Globus pallidus (tissue), 1 donor: ENCODE data around the gene PDGFRB.

Source experiments
- DNase-seq: peaks from one replicate; pipeline ENCODE4 v3.0.0-alpha.2; 2015; ENCODE audit warnings: low spot score

PDGFRB gene

GRCh38 chr5:150163035-150163434, 7.4 kb upstream of the PDGFRB start:
- no peak for DNase-seq

DNA sequence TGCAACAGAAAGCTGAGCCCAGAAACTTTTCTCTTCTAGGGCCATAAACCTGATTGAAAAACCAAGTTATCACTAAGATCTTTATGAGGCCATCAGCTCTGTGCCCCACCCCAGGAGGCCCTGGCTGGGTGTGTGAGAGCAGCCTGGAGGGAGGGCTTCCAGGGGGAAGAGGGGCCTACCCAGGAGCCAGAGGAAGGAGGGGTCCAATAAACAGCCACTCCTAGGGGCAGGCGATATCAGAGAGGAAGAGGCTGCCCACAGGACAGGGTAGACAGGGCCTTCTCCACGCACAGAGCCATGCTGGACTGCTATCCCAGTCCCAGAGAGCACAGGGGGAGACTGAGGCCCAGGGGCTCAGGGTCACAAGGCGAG, 6.5 kb upstream of the PDGFRB start:
- no peak for DNase-seq

DNA sequence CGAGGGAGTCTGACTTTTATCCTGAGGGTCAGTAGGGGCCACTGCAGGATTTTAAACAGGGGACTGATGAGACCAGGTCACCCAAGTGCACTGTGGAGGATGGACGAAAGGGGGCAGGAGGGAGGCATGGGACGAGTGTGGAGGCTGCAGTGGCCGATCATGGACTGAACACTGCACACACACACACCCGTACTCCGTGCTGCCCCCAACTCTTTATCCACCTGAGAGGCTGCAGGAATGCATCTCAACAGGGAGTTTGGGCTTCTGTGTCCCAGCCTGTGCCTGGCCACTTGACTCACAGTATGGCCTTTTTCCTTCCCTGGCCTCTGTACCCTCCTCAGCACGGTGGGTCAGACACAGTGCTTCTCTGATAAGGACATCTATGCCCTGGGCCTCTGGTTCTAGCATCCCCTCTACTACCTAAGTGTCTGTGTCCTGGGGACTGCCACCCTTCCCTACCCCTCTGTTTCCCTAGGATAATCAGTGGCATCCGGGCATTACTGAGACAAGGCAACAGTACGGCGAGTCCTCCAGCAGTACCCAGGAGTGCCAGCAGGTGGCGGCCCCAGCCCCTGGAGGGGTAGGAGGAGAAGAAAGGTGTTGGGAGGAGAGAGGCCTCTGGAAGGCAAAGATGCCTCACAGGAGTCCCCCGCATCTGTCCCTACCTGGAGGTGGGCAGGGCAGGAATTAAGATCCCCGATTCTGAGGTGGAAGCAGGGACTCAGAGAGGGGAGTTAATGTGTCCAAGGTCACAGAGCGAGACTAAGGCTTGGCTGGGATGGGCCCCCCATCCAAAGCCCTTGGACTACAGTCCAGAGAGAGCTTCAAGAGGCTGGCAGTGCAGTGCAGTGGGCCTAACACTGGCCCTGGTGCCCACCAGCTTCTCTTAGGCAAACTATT, 5.8 kb upstream of the PDGFRB start:
- DNase-seq: no peak

DNA sequence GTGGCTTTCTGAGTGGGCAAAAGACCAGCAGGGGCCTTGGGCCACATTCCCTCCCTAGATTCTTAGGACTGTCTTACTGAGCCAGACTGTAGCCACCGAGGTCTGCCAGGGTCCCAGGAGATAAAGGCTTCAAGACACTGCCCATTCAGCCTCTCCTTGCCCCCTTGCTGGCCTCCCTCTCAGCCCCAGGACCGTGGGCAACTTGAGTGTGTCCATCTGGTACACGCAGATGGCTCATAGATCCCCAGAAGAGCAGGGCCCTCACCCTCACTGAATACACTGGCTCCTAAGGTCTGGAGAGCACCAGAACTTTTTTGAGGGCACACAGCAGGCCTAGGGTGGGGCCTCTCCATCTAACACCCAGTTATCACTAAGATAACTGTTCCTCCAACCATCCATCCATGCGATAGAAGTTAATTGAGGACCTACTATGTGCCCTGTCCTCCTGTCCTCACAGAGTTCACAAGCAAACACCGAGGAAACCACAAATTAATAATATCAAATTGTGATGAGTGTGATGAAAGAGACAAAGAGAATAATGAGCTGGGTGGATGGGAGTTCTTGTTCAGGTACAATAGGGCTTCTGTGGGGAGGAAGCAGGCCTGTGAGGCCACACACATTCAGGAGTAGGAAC, 4.9 kb upstream of the PDGFRB start:
- DNase-seq: no peak

GRCh38 chr5:150159741-150160179, 4.1 kb upstream of the PDGFRB start:
- DNase-seq: no peak

GRCh38 chr5:150159031-150159430, 3.4 kb upstream of the PDGFRB start:
- no peak for DNase-seq

DNA sequence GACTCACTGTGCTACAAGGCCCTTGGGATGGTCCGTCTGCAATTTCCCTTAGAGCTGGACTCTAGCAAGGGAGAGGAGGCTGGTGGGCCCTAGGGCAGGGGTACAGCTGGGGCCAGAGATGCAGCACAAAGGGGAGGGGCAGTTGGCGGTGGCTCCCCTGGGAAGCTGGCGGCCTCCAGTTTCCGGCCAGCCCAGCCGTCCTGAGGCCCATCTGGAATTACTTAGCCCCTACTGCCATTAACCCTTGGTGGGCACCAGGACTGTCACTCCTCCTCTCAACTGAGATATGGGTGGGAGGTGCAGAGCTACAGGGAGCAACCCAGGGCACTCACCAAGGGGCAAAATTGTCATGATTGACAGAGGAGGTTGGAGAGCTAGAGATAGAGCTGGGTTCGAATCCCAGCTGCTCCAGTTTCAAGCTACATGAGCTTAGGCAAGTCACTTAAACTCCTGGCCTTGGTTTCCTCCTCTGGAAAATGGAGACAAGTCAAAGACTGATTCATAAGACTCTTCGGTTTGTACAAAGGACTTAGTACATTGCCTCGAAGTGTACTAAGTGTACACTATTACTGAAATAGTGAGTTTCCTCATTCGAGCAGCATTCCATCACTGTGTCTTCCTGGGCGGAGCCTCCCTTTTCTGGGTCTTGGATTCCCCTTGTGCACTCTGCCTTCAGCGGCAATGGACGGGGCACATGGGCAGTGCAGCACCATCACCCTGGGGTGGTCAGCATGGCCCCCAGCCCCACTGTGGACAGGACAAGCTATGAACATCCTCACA, 2.7 kb upstream of the PDGFRB start:
- DNase-seq: no peak

GRCh38 chr5:150157168-150157567, 1.5 kb upstream of the PDGFRB start:
- no peak for DNase-seq

- no peak for DNase-seq
These were observed 895 bp upstream of the PDGFRB start for GRCh38 chr5:150156540-150156939.

DNA sequence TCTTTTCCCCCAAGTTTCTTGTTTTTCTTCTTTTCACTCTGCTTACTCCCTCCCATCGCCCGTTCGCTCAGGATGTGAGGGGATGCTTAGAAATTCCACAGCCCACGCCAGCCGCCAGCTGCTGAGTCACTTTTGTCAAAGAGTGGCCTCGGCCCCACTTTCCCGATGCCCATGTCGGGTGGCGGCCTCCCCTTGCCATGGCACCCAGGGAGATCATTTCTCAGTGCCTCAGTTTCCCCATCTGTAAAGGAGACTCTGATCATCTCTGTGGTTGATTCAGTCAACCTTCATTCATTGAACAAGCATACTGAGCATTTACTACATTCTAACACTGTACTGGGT, 353 bp upstream of the PDGFRB start:
- no peak for DNase-seq

GRCh38 chr5:150154618-150155128, 972 bp downstream of the PDGFRB start:
- no peak for DNase-seq

DNA sequence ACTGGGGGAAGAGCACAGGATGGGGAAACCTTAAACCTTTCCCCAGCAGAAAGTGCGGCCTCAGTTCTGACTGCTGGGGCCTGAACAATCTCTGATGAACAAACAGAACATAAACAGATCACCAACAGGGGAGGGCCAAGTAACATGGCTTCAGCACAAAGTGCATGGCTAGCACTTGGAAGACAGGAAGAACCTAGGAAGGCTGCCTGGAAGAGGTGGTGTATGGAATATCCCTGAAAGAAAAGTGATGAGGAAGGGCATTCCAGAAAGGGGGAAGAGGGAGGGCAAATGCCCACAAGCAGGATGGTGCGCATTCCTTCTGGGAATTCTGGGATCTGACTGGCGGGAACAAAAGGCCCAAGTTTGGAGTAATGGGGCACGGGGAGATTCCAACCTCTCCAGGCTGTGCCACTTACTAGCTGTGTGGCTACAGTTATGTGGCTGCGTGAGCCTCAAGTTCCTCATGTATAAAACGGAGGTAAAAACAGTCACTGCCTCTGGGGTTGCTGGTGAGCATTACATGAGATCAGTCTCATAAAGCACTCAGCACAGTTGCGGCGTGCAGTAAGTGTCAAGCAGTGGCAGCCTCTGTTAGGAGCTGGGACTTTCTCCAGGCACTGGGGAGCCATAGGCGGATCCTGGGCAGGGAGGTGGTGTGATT, 1.6 kb downstream of the PDGFRB start:
- DNase-seq: no peak

DNA sequence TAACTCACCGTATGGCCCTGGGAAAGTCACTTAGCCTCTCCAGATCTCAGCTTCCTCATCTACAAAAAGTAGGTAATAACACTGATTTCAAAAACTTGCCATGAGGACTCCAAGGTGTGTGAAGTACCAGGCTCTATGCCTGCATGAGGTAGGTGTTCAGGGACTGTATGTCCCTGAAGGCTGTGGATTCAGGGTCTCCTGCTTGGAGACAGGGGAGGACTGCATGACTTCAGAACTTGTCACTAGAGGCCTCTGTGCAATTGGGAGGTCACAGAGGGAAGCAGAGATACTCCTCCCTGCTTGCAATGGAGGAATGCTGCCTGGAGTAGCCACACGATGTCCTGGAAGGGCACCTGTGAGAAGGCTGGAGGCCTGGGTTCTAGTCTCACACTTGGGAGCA, 2.2 kb downstream of the PDGFRB start:
- DNase-seq: no peak

DNA sequence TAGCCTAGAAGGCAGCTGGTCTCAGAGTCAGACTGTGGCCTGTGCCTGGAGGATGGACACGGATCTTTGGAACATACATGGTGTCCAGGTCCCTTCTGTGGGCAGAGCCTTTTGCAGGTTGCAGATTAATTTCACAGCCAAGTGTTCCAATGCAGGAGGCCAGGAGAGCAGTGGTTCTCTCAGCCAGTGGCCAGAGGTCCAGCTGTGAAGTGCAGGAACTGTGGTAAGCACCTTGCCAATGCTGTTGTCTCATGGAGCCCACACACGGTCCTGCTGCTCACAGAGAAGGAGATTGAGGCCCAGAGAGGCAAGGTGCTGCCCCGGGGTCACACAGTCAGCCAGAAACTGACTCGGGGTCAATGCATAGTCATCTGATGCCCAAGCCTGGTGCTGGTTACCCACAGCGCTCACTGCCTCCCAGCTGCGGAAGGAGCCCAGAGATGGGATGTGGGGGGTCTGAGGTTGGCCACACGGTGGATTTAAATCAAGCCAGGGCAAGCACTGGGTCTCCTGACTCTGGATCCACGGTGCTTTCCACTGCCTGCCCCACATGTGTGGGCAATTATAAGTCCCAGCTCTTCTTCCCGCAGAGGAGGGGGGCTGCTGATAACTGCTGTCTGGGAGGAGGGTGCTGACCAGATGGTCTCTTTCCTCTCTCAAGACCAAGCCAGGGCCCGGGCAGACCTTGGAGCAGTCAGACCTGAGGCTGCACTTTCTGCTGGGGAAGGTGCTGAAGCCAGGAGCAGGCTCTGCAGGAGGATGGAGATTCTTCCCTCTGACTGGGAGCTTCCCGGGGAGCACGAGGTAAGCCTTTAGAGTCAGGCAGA, 2.8 kb downstream of the PDGFRB start:
- DNase-seq: no peak

DNA sequence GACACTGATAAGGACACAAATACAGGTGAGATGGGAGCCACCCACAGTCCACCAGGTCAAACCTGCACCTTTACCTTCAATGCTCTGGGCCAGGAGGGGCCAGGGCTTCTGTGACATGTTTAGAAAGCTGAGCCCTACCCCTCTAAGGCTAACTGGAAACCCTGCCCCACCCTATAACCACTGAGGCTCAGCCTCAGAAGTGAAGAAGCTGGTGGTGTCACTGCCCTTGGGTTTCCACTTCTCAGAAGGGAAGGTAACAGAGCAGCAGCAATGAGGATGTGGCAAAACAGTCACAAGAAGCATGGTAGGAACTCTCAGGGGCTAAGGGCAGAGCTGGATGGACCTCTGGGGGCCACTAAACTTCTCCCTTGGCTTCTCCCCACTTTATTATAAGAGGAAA, 6.0 kb downstream of the PDGFRB start:
- no peak for DNase-seq

GRCh38 chr5:150148117-150148927, 7.3 kb downstream of the PDGFRB start:
- no peak for DNase-seq

- no peak for DNase-seq
These were observed 8.0 kb downstream of the PDGFRB start for GRCh38 chr5:150147670-150148069.

GRCh38 chr5:150146862-150147601, 8.6 kb downstream of the PDGFRB start:
- peak; percentile 70 for DNase-seq

DNA sequence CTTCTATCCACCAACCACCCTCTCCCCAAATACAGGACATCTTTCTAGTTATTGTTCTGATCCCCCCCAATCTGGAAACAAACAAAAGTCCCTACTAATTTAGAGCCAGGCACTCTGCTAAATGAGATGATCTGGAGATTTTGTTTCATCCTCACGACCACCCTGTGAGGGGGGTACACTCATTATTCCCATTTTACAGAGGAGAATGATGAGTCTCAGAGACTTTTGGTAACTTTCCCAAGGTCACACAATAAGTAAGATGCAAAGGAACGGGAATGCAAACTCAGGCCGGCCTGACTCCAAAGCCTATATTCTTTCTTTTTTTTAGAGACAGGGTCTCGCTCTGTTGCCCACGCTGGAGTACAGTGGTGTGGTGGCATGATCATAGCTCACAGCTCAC, 9.4 kb downstream of the PDGFRB start:
- DNase-seq: no peak

GRCh38 chr5:150144879-150145278, 10.8 kb downstream of the PDGFRB start:
- DNase-seq: no peak
